ENCODE measurements around the gene TP53I3. TPM values are rescaled to one million over a fixed set of nuclear protein-coding genes. Genes with fewer than 3 reads are reported as not detected.

Gene TP53I3
- total RNA-seq, 1 donor from 2014 or later = 34.4 TPM

- DNase-seq = peak; percentile 55
- Histone ChIP-seq H3K27me3 (ENCODE audit: low read depth) (no peaks in the 10 kb centered on the region), H3K4me3 (peak overlapping the region; percentile 82), H3K27ac (peak overlapping the region; percentile 72), H3K36me3 (no peaks in the 10 kb centered on the region), H3K4me1 (peaks cover 30% of the 10 kb centered on the region), H3K9me3 (no peaks in the 10 kb centered on the region)
- intact Hi-C loops (cut with DNase I) = no loop called here
- ATAC-seq = peak; percentile 20 to 45
- no peak for TF ChIP-seq CTCF (IDR thresholded peaks at IDR 0.05)
These were observed 34.3 kb downstream of the TP53I3 start for GRCh38 chr2:24050041-24050979.

- no peak for TF ChIP-seq CTCF (IDR thresholded peaks at IDR 0.05)
- intact Hi-C loops (cut with DNase I) = no loop called here
- DNase-seq (peak; percentile 71), ATAC-seq (peak; percentile 78 to 83)
- Histone ChIP-seq H3K27me3 (ENCODE audit: low read depth) (no peaks in the 10 kb centered on the region), H3K27ac (peak within 1 kb of the TSS; percentile 72), H3K4me3 (peak within 1 kb of the TSS; percentile 82), H3K4me1 (peaks cover 30% of the 10 kb centered on the region), H3K9me3 (no peaks in the 10 kb centered on the region), H3K36me3 (no peaks in the 10 kb centered on the region)
These were observed 35.1 kb downstream of the TP53I3 start, which contains the start of gene FKBP1B for GRCh38 chr2:24049485-24050021. FKBP1B (plus strand) TSS chr2:24049741; CDS start chr2:24049850, 109 bp downstream.

GRCh38 chr2:24048769-24049484 lies 35.7 kb downstream of the TP53I3 start:
- Histone ChIP-seq H3K4me1 (peaks cover 30% of the 10 kb centered on the region), H3K36me3 (no peaks in the 10 kb centered on the region), H3K4me3 (peak overlapping the region; percentile 82), H3K27ac (no peak overlapping the region), H3K27me3 (ENCODE audit: low read depth) (no peaks in the 10 kb centered on the region), H3K9me3 (no peaks in the 10 kb centered on the region)
- intact Hi-C loops (cut with DNase I) = no loop called here
- ATAC-seq (no peak), DNase-seq (no peak)
- no peak for TF ChIP-seq CTCF (IDR thresholded peaks at IDR 0.05)

GRCh38 chr2:24047703-24048033 lies 37.0 kb downstream of the TP53I3 start:
- DNase-seq (no peak), ATAC-seq (no peak)
- H3K27me3 ChIP-seq (ENCODE audit: low read depth) = no peaks in the 10 kb centered on the region
- H3K4me1 ChIP-seq = peaks cover 30% of the 10 kb centered on the region
- TF ChIP-seq CTCF (IDR thresholded peaks at IDR 0.05) = no peak
- H3K36me3 ChIP-seq = no peaks in the 10 kb centered on the region
- H3K4me3 ChIP-seq = peak overlapping the region; percentile 77
- intact Hi-C loops (cut with DNase I) = no loop called here
- no peaks in the 10 kb centered on the region for H3K9me3 ChIP-seq
- H3K27ac ChIP-seq = peak overlapping the region; percentile 39

- Histone ChIP-seq H3K27me3 (ENCODE audit: low read depth) (no peaks in the 10 kb centered on the region), H3K4me1 (peaks cover 30% of the 10 kb centered on the region), H3K36me3 (no peaks in the 10 kb centered on the region), H3K27ac (peak within 1 kb of the TSS; percentile 56), H3K9me3 (no peaks in the 10 kb centered on the region), H3K4me3 (peak within 1 kb of the TSS; percentile 77)
- peak; percentile 98 to 99 for ATAC-seq
- peak; percentile 97 for DNase-seq
- intact Hi-C loops (cut with DNase I) = no loop called here
- TF ChIP-seq CTCF (IDR thresholded peaks at IDR 0.05) = no peak
These were observed 37.5 kb downstream of the TP53I3 start, which contains the start of gene WDCP for GRCh38 chr2:24046930-24047702. WDCP (minus strand) TSS chr2:24047391; CDS start chr2:24039494, 7,897 bp downstream.
